Heart right ventricle (tissue), 16 donors: Measurements from ENCODE around the gene HDDC3. TPM values are rescaled to one million over a fixed set of nuclear protein-coding genes. Genes with fewer than 3 reads are reported as not detected.

ENCODE experiments used
- ATAC-seq, 8 donors: fragments of 200-7000 bp; cut with Tn5 transposase; one replicate each; pipeline ENCODE4 v1.9.1; 2020; ENCODE audit warnings: mild to moderate bottlenecking in 8 of 8, moderate library complexity in 8 of 8, moderate number of reproducible peaks in 1 of 8
- DNase-seq, 2 donors: peaks; one replicate each; pipeline ENCODE4 v3.0.0-alpha.2; 2020
- H3K27ac ChIP-seq, 10 donors: fragments of 200-600 bp; sonication (generic) in 2 of 10; one replicate each; pipeline versions ENCODE4 v1.5.0 to v1.8.0; 2020 to 2022; ENCODE audit warnings: mild to moderate bottlenecking in 3 of 10
- H3K27me3 ChIP-seq, 7 donors: fragments of 200-600 bp; one replicate each; pipeline ENCODE4 v1.8.0; 2021 to 2022; ENCODE audit warnings: mild to moderate bottlenecking in 2 of 7
- H3K36me3 ChIP-seq, 9 donors: fragments of 200-600 bp; sonication (generic) in 1 of 9; one replicate each; pipeline versions ENCODE4 v1.5.0 to v1.8.0; 2020 to 2022; ENCODE audit warnings: mild to moderate bottlenecking in 2 of 9
- H3K4me1 ChIP-seq, 9 donors: fragments of 200-600 bp; sonication (generic) in 1 of 9; one replicate each; pipeline versions ENCODE4 v1.5.0 to v1.8.0; 2020 to 2022; ENCODE audit warnings: mild to moderate bottlenecking in 4 of 9
- H3K4me3 ChIP-seq, 10 donors: fragments of 200-600 bp; sonication (generic) in 2 of 10; one replicate each; pipeline versions ENCODE4 v1.5.0 to v1.8.0; 2020 to 2022; ENCODE audit warnings: mild to moderate bottlenecking in 7 of 10, moderate library complexity in 2 of 10
- H3K9me3 ChIP-seq, 11 donors: fragments of 200-600 bp in 10 of 11; sonication (generic) in 2 of 11; one replicate each; pipeline versions ENCODE4 v1.5.0 to v1.8.0; 2013 to 2022; ENCODE audit warnings: mild to moderate bottlenecking in 2 of 11, control low read depth in 1 of 11, moderate library complexity in 1 of 11
- CTCF ChIP-seq, 9 donors: fragments of 200-600 bp; sonication (generic) in 2 of 9; IDR thresholded peaks; one replicate each; pipeline versions ENCODE4 v1.5.0 to v1.8.0; 2021 to 2022; ENCODE audit warnings: antibody characterized with exemption in 9 of 9, mild to moderate bottlenecking in 5 of 9, moderate library complexity in 1 of 9
- WGBS, 2 donors: extraction: QIAGEN DNeasy Blood & Tissue Kit; methylation state at CpG; one replicate each; pipeline ENCODE4 v1.1.7; 2013; ENCODE audit warnings: inconsistent platforms in 1 of 2; 5-methylcytosine and 5-hydroxymethylcytosine counted together
- intact Hi-C, 10 donors: fragments of 100-400 bp; cut with DNase I; formaldehyde crosslinking; loops; one replicate each; pipeline versions ENCODE4 v1.11.1 to v1.14.2; 2022
- polyA plus RNA-seq, 2 donors: library from polyadenylated mRNA; stranded (reverse); fragments of 200-250 nt; gene quantifications; one replicate each; pipeline ENCODE4 v1.2.3, GENCODE V29; 2013
- total RNA-seq, 10 donors: library from RNA; stranded (reverse); fragmentation: NEBNext Ultra II Directional in 3 of 10; extraction: Animal tissue kit (Norgen Biotek cat#: 25700) in 3 of 10; gene quantifications; one replicate each; pipeline versions ENCODE4 v1.2.1 to v1.2.4, GENCODE V29; 2021 to 2023
- donor health status: Arrhythmogenic right ventricular cardiomyopathy.
- donor health status: ischemic (EF 13 %, LVEDD 7.1; RV severe dilation, severe dysfunction).
- donor health status: healthy with polysubstance abuse.
- donor health status: DM: no; HTN: yes; CAD: no.
- donor health status: DM: no; HTN: no; CAD: no.
- donor health status: ischemic (EF 25% LVEDD 6.9; RV normal size, moderate dysfunction).
- donor health status: ischemic (EF 25% LVEDD 5.7; RV mildly dilated, moderate dysfunction).
- donor health status: healthy.
- donor health status: DM: yes; HTN: yes; CAD: no.
- donor health status: Ischemic cardiomyopathy.
- donor health status: ischemic (EF 35%, LVEDD 5.7; RV mildly dilated, moderate dysfunction).
- donor health status: nonischemic (EF 11% LVEDD 7.7; RV severe dilation, severe dysfunction).
- donor health status: DM: yes; HTN: yes; CAD: no.
- donor health status: PGD.
- donor health status: ischemic (EF 29% LVEDD 5.4; RV normal size, mild dysfunction).
- donor health status: nonischemic (EF 23%, LVEDD 6.1; RV moderate dilation, normal function).

The HDDC3 gene
- total and polyA plus RNA-seq, 12 donors = 10.7 to 18.2 (median 14.7) TPM

- Histone ChIP-seq H3K9me3 (no peaks in the 10 kb centered on the region), H3K36me3 (peaks cover 0 to 100% (median 81%) of the 10 kb centered on the region in 9 donors), H3K4me3 (no peak overlapping the region), H3K4me1 (peaks cover 3 to 47% (median 26%) of the 10 kb centered on the region in 9 donors), H3K27me3 (no peaks in the 10 kb centered on the region), H3K27ac (peak overlapping the region in 2 of 10 donors; percentile 24 to 85)
- WGBS, 2 donors = 94 to 96% methylated on average over 12 of the region's 12 CpGs
- intact Hi-C loops = no loop called here
- TF ChIP-seq CTCF (IDR thresholded peaks at IDR 0.05) = no peak
- no peak for DNase-seq
- ATAC-seq = no peak
Measured at GRCh38 chr15:90913398-90913944, 18.9 kb downstream of the HDDC3 start.

- DNase-seq (no peak), ATAC-seq (no peak)
- H3K27me3 ChIP-seq = no peaks in the 10 kb centered on the region
- 94% methylated on average over 7 of the region's 7 CpGs for WGBS, 2 donors
- intact Hi-C loops = no loop called here
- no peak overlapping the region for H3K27ac ChIP-seq
- no peaks in the 10 kb centered on the region for H3K9me3 ChIP-seq
- TF ChIP-seq CTCF (IDR thresholded peaks at IDR 0.05) = no peak
- H3K4me3 ChIP-seq = no peak overlapping the region
- peaks cover 0 to 100% (median 77%) of the 10 kb centered on the region in 9 donors for H3K36me3 ChIP-seq
- H3K4me1 ChIP-seq = peaks cover 0 to 47% (median 34%) of the 10 kb centered on the region in 9 donors
Measured at GRCh38 chr15:90912770-90913075, 19.6 kb downstream of the HDDC3 start.

DNA sequence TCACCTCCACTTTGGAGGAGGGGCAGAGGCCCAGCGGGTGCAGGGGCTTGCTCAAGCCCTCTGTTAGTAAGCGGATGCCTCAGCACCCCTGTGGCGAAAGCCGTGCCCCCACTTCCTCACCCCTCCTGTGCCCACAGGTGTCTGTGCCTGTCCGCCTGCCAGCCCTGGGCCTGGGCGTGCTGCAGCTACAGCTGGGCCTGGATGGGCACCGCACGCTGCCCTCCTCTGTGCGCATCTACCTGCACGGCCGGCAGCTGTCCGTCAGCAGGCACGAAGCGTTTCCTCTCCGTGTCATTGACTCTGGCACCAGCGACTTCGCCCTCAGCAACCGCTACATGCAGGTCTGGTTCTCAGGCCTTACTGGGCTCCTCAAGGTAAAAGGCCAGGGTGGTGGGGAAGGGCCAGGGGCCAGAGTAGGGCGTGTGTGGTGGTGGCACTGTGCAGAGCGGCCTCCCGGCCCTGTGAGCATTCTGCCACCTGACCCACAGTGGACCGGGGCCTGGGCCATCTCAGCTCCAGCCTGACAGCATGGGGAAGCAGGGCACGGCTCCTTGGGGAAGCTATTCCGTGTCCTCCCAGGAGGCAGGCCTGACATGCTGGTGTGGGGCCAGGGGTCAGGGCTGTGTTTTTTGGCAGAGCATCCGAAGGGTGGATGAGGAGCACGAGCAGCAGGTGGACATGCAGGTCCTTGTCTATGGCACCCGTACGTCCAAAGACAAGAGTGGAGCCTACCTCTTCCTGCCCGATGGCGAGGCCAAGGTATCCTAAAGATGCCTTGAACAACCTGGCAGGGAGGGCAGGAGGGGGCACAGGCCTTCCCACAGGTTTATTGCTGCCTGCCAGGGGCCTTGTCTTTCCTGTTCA lies 20.2 kb downstream of the HDDC3 start:
- Histone ChIP-seq H3K27ac (peak overlapping the region in 1 of 10 donors; percentile 26), H3K4me3 (no peak overlapping the region), H3K27me3 (no peaks in the 10 kb centered on the region), H3K4me1 (peaks cover 0 to 47% (median 38%) of the 10 kb centered on the region in 9 donors), H3K9me3 (no peaks in the 10 kb centered on the region), H3K36me3 (peaks cover 0 to 100% (median 74%) of the 10 kb centered on the region in 9 donors)
- no peak for TF ChIP-seq CTCF (IDR thresholded peaks at IDR 0.05)
- ATAC-seq = no peak
- WGBS, 2 donors = 94% methylated on average over 30 of the region's 30 CpGs
- intact Hi-C loops = no loop called here
- no peak for DNase-seq

DNA sequence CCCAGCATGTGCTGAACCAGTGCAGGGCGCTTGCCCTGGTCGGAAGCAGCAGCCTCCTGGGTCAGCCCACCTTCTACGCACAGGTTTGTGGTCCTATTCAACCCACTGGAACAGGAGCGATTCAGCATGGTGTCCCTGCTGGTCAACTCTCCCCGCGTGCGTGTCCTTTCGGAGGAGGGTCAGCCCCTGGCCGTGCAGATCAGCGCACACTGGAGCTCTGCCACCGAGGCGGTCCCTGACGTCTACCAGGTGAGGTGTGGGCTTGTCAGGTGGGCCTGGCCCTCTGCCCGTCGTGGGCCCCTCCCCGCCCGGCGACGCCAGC lies 21.1 kb downstream of the HDDC3 start:
- no peak overlapping the region for H3K27ac ChIP-seq
- WGBS, 2 donors = 90 to 92% methylated on average over 19 of the region's 19 CpGs
- H3K4me1 ChIP-seq = peaks cover 0 to 47% (median 38%) of the 10 kb centered on the region in 9 donors
- no peak for DNase-seq
- no peaks in the 10 kb centered on the region for H3K27me3 ChIP-seq
- H3K9me3 ChIP-seq = no peaks in the 10 kb centered on the region
- peaks cover 0 to 100% (median 77%) of the 10 kb centered on the region in 9 donors for H3K36me3 ChIP-seq
- ATAC-seq = no peak
- H3K4me3 ChIP-seq = no peak overlapping the region
- TF ChIP-seq CTCF (IDR thresholded peaks at IDR 0.05) = no peak
- intact Hi-C loops = no loop called here
